Psoas muscle (tissue), 8 donors: ENCODE results near the gene ZMIZ1. TPM values are rescaled to one million over a fixed set of nuclear protein-coding genes. Genes with fewer than 3 reads are reported as not detected.

ENCODE experiments used
- ATAC-seq, 4 donors: fragments of 200-7000 bp; cut with Tn5 transposase; one replicate each; pipeline ENCODE4 v1.9.1; 2020; ENCODE audit warnings: moderate library complexity in 3 of 4, mild to moderate bottlenecking in 2 of 4
- DNase-seq, 2 donors: peaks; one replicate each; pipeline ENCODE4 v3.0.0-alpha.2; 2020
- H3K27ac ChIP-seq: fragments of 200-600 bp; one replicate; pipeline ENCODE4 v1.8.0; 2022
- H3K27me3 ChIP-seq, 3 donors: fragments of 200-600 bp in 1 of 3; one replicate each; pipeline versions ENCODE4 v1.6.1 to v1.8.0; 2013 to 2022; ENCODE audit warnings: low read length in 2 of 3, mild to moderate bottlenecking in 2 of 3, moderate library complexity in 1 of 3; ENCODE audit not compliant: insufficient read depth in 3 of 3
- H3K36me3 ChIP-seq, 2 donors: fragments of 200-600 bp in 1 of 2; one replicate each; pipeline versions ENCODE4 v1.6.1 to v1.8.0; 2013 to 2022; ENCODE audit warnings: low read depth in 1 of 2, mild to moderate bottlenecking in 1 of 2, moderate library complexity in 1 of 2; ENCODE audit not compliant: insufficient read depth in 1 of 2
- H3K4me1 ChIP-seq: fragments of 200-600 bp; one replicate; pipeline ENCODE4 v1.8.0; 2022
- H3K4me3 ChIP-seq: fragments of 200-600 bp; one replicate; pipeline ENCODE4 v1.8.0; 2022; ENCODE audit warnings: mild to moderate bottlenecking
- H3K9me3 ChIP-seq: fragments of 200-600 bp; one replicate; pipeline ENCODE4 v1.8.0; 2022
- CTCF ChIP-seq: fragments of 200-600 bp; IDR thresholded peaks from one replicate; pipeline ENCODE4 v1.8.0; 2022; ENCODE audit warnings: antibody characterized with exemption
- WGBS, 3 donors: extraction: QIAGEN DNeasy Blood & Tissue Kit; methylation state at CpG; one replicate each; pipeline versions ENCODE4 v1.1.6 to v1.1.7; 2013; 5-methylcytosine and 5-hydroxymethylcytosine counted together
- intact Hi-C, 2 donors: fragments of 100-400 bp; cut with DNase I; formaldehyde crosslinking; loops; one replicate each; pipeline versions ENCODE4 v1.11.0 to v1.14.2; 2022
- polyA plus RNA-seq, 3 donors: library from polyadenylated mRNA; stranded (reverse); fragments of 200-250 nt; gene quantifications; one replicate each; pipeline ENCODE4 v1.2.3, GENCODE V29; 2013
- total RNA-seq, 4 donors: library from RNA; stranded (reverse); fragmentation: NEBNext Ultra II Directional in 2 of 4; extraction: Animal tissue kit (Norgen Biotek cat#: 25700) in 2 of 4; gene quantifications; one replicate each; pipeline versions ENCODE4 v1.2.1 to v1.2.4, GENCODE V29; 2021 to 2023
- donor health status: healthy with polysubstance abuse.
- donor health status: DM: no; HTN: no; CAD: no; lungs with moderate emphysema.
- donor health status: Bipolar disorder and iron deficiency.
- donor health status: healthy.
- donor health status: DM: yes; HTN: yes; CAD: no.
- donor health status: DM: no; HTN: no; CAD: no.
- donor health status: DM: no; HTN: no; CAD: no.
- donor health status: DM: yes; HTN: yes; CAD: no.

ZMIZ1 gene
- total and polyA plus RNA-seq, 7 donors, result 10.4 to 37.6 (median 30.0) TPM

GRCh38 chr10:79106256-79107050, 37.7 kb downstream of the ZMIZ1 start:
- peaks cover 0 to 10% of the 10 kb centered on the region in 2 donors for H3K36me3 ChIP-seq
- H3K27ac ChIP-seq, result no peak overlapping the region
- no peak for ATAC-seq
- 64 to 78% (median 66%) methylated on average over 10 of the region's 10 CpGs for WGBS, 3 donors
- H3K4me3 ChIP-seq, result no peak overlapping the region
- no peak for DNase-seq
- peaks cover 70% of the 10 kb centered on the region for H3K4me1 ChIP-seq
- H3K27me3 ChIP-seq, result no peaks in the 10 kb centered on the region
- no peak for TF ChIP-seq CTCF
- no peaks in the 10 kb centered on the region for H3K9me3 ChIP-seq
- intact Hi-C loops, result no loop called here

GRCh38 chr10:79107736-79108264, 39.0 kb downstream of the ZMIZ1 start:
- Histone ChIP-seq H3K27me3 (no peaks in the 10 kb centered on the region), H3K4me1 (peaks cover 70% of the 10 kb centered on the region), H3K4me3 (no peak overlapping the region), H3K9me3 (no peaks in the 10 kb centered on the region), H3K27ac (no peak overlapping the region), H3K36me3 (peaks cover 0 to 10% of the 10 kb centered on the region in 2 donors)
- 71 to 75% (median 73%) methylated on average over 5 of the region's 5 CpGs for WGBS, 3 donors
- ATAC-seq, result no peak
- no peak for TF ChIP-seq CTCF
- DNase-seq, result no peak
- intact Hi-C loops, result no loop called here

- no peak overlapping the region for H3K4me3 ChIP-seq
- ATAC-seq (no peak), DNase-seq (no peak)
- peaks cover 0 to 10% of the 10 kb centered on the region in 2 donors for H3K36me3 ChIP-seq
- no peak for TF ChIP-seq CTCF
- intact Hi-C loops, result no loop called here
- H3K27ac ChIP-seq, result no peak overlapping the region
- H3K27me3 ChIP-seq, result no peaks in the 10 kb centered on the region
- no peaks in the 10 kb centered on the region for H3K9me3 ChIP-seq
- H3K4me1 ChIP-seq, result peaks cover 70% of the 10 kb centered on the region
- WGBS, 3 donors, result 70 to 89% (median 83%) methylated on average over 6 of the region's 6 CpGs
Measured at GRCh38 chr10:79108728-79109127, 40.0 kb downstream of the ZMIZ1 start.

GRCh38 chr10:79111427-79111826, 42.7 kb downstream of the ZMIZ1 start:
- H3K27me3 ChIP-seq, result no peaks in the 10 kb centered on the region
- no peaks in the 10 kb centered on the region for H3K9me3 ChIP-seq
- no peak for DNase-seq
- peaks cover 0 to 10% of the 10 kb centered on the region in 2 donors for H3K36me3 ChIP-seq
- TF ChIP-seq CTCF, result no peak
- no peak overlapping the region for H3K27ac ChIP-seq
- no peak for ATAC-seq
- H3K4me3 ChIP-seq, result no peak overlapping the region
- intact Hi-C loops, result no loop called here
- 80 to 90% (median 84%) methylated on average over 5 of the region's 5 CpGs for whole genome bisulfite sequencing, 3 donors
- peaks cover 73% of the 10 kb centered on the region for H3K4me1 ChIP-seq
